Transverse colon (tissue), 4 donors: Measurements from ENCODE around the gene SETD3. TPM values are rescaled to one million over a fixed set of nuclear protein-coding genes. Genes with fewer than 3 reads are reported as not detected.

Source experiments
- DNase-seq: peaks from one replicate; pipeline ENCODE4 v3.0.0-alpha.2; 2019
- H3K27ac ChIP-seq, 4 donors: fragments of 200-600 bp; sonication (generic); 2 replicates each; pipeline ENCODE4 v1.5.1; 2016 to 2018; ENCODE audit warnings: inconsistent platforms in 4 of 4
- H3K27me3 ChIP-seq: fragments of 200-600 bp; sonication (generic); 2 replicates; pipeline ENCODE4 v1.5.1; 2017; ENCODE audit warnings: inconsistent platforms
- H3K36me3 ChIP-seq, 4 donors: fragments of 200-600 bp; sonication (generic); 2 replicates each; pipeline ENCODE4 v1.5.1; 2017 to 2019; ENCODE audit warnings: inconsistent platforms in 4 of 4
- H3K4me1 ChIP-seq, 4 donors: fragments of 200-600 bp; sonication (generic); 2 replicates each; pipeline ENCODE4 v1.5.1; 2017 to 2020; ENCODE audit warnings: inconsistent platforms in 4 of 4
- H3K4me3 ChIP-seq, 4 donors: fragments of 200-600 bp; sonication (generic); 1 replicate in 1 of 4; 2 replicates in 3 of 4; pipeline versions ENCODE4 v1.5.1 to v1.6.1; 2017 to 2019; ENCODE audit warnings: inconsistent platforms in 4 of 4
- H3K9me3 ChIP-seq, 2 donors: fragments of 200-600 bp; sonication (generic); 2 replicates each; pipeline ENCODE4 v1.5.1; 2017 to 2019; ENCODE audit warnings: inconsistent platforms in 2 of 2
- CTCF ChIP-seq, 5 experiments: fragments of 200-600 bp in 3 of 5; fragments of 450-650 bp in 2 of 5; sonication (generic) in 3 of 5; IDR thresholded peaks; 1 replicate in 2 of 5; 2 replicates in 3 of 5; pipeline ENCODE4 v1.5.1; 2016 to 2017; ENCODE audit warnings: antibody characterized with exemption in 5 of 5, inconsistent platforms in 3 of 5, mild to moderate bottlenecking in 2 of 5, moderate library complexity in 1 of 5
- EP300 ChIP-seq: sonication (generic); formaldehyde crosslinking; IDR thresholded peaks from one replicate; pipeline ENCODE4 v1.6.1; 2017; ENCODE audit warnings: antibody characterized with exemption, low read depth
- POLR2A ChIP-seq: fragments of 450-650 bp; IDR thresholded peaks from one replicate; pipeline ENCODE4 v1.6.1; 2016; ENCODE audit warnings: antibody characterized with exemption, mild to moderate bottlenecking, moderate library complexity
- POLR2AphosphoS5 ChIP-seq, 3 donors: sonication (generic); formaldehyde crosslinking; IDR thresholded peaks; one replicate each; pipeline ENCODE4 v1.6.1; 2016; ENCODE audit warnings: antibody characterized with exemption in 3 of 3
- WGBS, 2 donors: methylation state at CpG; one replicate each; pipeline ENCODE4 v1.1.5; 2018; ENCODE audit warnings: low coverage in 1 of 2; 5-methylcytosine and 5-hydroxymethylcytosine counted together
- in situ Hi-C, 4 donors: fragments of 200-750 bp; cut with MboI; loops; one replicate each; pipeline versions ENCODE4 v1.15.0 to v1.15.1; 2017; ENCODE audit warnings: low sequenced_read_pairs in 3 of 4, low pct_ligation_motif_present in 1 of 4, low pct_unique_long_range_greater_than_20kb in 1 of 4
- intact Hi-C: fragments of 100-400 bp; cut with DNase I; formaldehyde crosslinking; loops from one replicate; pipeline ENCODE4 v1.15.1; 2023; ENCODE audit warnings: low total_unique reads
- total RNA-seq, 4 donors: library from RNA; depleted of rRNA; stranded (reverse); fragments of >200 nt; gene quantifications; one replicate each; pipeline ENCODE4 v1.1.0, GENCODE V29; 2016

Gene SETD3
- 100 to 1,000 TPM in 1 of 4 donors, 10 to 100 TPM in 3; 50.1 to 224 (median 68.8) TPM for total RNA-seq

GRCh38 chr14:99479906-99480869 lies at the start of gene SETD3:
SETD3 (minus strand) TSS chr14:99480859; CDS start chr14:99465805, 15,054 bp downstream.
- Histone ChIP-seq H3K4me1 (peaks cover 25 to 52% (median 30%) of the 10 kb centered on the region in 4 donors), H3K4me3 (peak within 1 kb of the TSS; percentile 89 to 98 (median 98)), H3K27me3 (no peaks in the 10 kb centered on the region), H3K9me3 (no peaks in the 10 kb centered on the region), H3K27ac (peak within 1 kb of the TSS; percentile 93 to 99 (median 98)), H3K36me3 (no peaks in the 10 kb centered on the region)
- TF ChIP-seq POLR2AphosphoS5 (IDR thresholded peaks at IDR 0.05) = peak; percentile 20 to 67 (median 60)
- TF ChIP-seq CTCF (IDR thresholded peaks at IDR 0.05) = peak in 3 of 5 experiments; percentile 31 to 35 (median 34)
- peak; percentile 49 for TF ChIP-seq POLR2A
- TF ChIP-seq EP300 = no peak
- intact Hi-C loops = no loop called here
- DNase-seq = peak; percentile 63
- in situ Hi-C loops = no loop called here
- 0 to 1% methylated on average over 14 to 38 of the region's 122 CpGs for WGBS, 2 donors

- DNase-seq = no peak
- Histone ChIP-seq H3K36me3 (no peaks in the 10 kb centered on the region), H3K4me1 (peaks cover 12 to 18% (median 14%) of the 10 kb centered on the region in 4 donors), H3K27ac (no peak overlapping the region), H3K27me3 (no peaks in the 10 kb centered on the region), H3K9me3 (no peaks in the 10 kb centered on the region), H3K4me3 (no peak overlapping the region)
- in situ Hi-C loops (loop anchor here in 2 of 4 donors (5.0 to 25.0 kb wide), 2 partner anchors 97 to 357 kb away; no protein-coding TSS in a partner anchor), intact Hi-C loops (no loop called here)
- no peak for TF ChIP-seq POLR2A
- no peak for TF ChIP-seq EP300
- no peak for TF ChIP-seq POLR2AphosphoS5 (IDR thresholded peaks at IDR 0.05)
- TF ChIP-seq CTCF (IDR thresholded peaks at IDR 0.05) = no peak
- WGBS, 2 donors = 77% methylated on average over 4 of the region's 4 CpGs; no CpG with 5 or more reads in 1 of the 2 donors
Observed at GRCh38 chr14:99529899-99530298, 49.2 kb upstream of the SETD3 start.

GRCh38 chr14:99527427-99528076 lies 46.9 kb upstream of the SETD3 start:
- no peak for DNase-seq
- H3K9me3 ChIP-seq = no peaks in the 10 kb centered on the region
- 85% methylated on average over 18 of the region's 19 CpGs; no CpG with 5 or more reads in 1 of the 2 donors for WGBS, 2 donors
- H3K27me3 ChIP-seq = no peaks in the 10 kb centered on the region
- no peak for TF ChIP-seq POLR2AphosphoS5 (IDR thresholded peaks at IDR 0.05)
- TF ChIP-seq POLR2A = no peak
- no peak for TF ChIP-seq EP300
- TF ChIP-seq CTCF (IDR thresholded peaks at IDR 0.05) = no peak
- no peaks in the 10 kb centered on the region for H3K36me3 ChIP-seq
- in situ Hi-C loops (loop anchor here in 2 of 4 donors (5.0 to 25.0 kb wide), 2 partner anchors 100 to 360 kb away; no protein-coding TSS in a partner anchor), intact Hi-C loops (no loop called here)
- H3K4me1 ChIP-seq = peaks cover 34 to 41% (median 36%) of the 10 kb centered on the region in 4 donors
- H3K4me3 ChIP-seq = no peak overlapping the region
- H3K27ac ChIP-seq = no peak overlapping the region

GRCh38 chr14:99527026-99527425 lies 46.4 kb upstream of the SETD3 start:
- WGBS, 2 donors = 90% methylated on average over 12 of the region's 12 CpGs; no CpG with 5 or more reads in 1 of the 2 donors

More at GRCh38 chr14:99527026-99527425, 46.4 kb upstream of the SETD3 start:
- Histone ChIP-seq H3K36me3 (no peaks in the 10 kb centered on the region), H3K4me3 (no peak overlapping the region), H3K27me3 (no peaks in the 10 kb centered on the region), H3K27ac (no peak overlapping the region), H3K9me3 (no peaks in the 10 kb centered on the region), H3K4me1 (peaks cover 35 to 46% (median 39%) of the 10 kb centered on the region in 4 donors)
- in situ Hi-C loops (loop anchor here in 2 of 4 donors (5.0 to 25.0 kb wide), 2 partner anchors 100 to 360 kb away; no protein-coding TSS in a partner anchor), intact Hi-C loops (no loop called here)
- TF ChIP-seq EP300 = no peak
- no peak for TF ChIP-seq POLR2AphosphoS5 (IDR thresholded peaks at IDR 0.05)
- no peak for TF ChIP-seq CTCF (IDR thresholded peaks at IDR 0.05)
- no peak for TF ChIP-seq POLR2A
- no peak for DNase-seq
